OCI-LY1 (cell line): Measurements from ENCODE around the gene PRTFDC1.

Source experiments
- EZH2 ChIP-seq: fragments of 200-600 bp; sonication (generic), shearing (Covaris generic); IDR thresholded peaks from 2 replicates; pipeline ENCODE4 v1.8.0; 2017; ENCODE audit warnings: borderline replicate concordance, mixed run types, mild to moderate bottlenecking, antibody characterized with exemption, low read length, moderate library complexity, mixed read lengths
- TF ChIP-seq, protein P1 (sequence below): fragments of 200-600 bp; sonication (generic), shearing (Covaris generic); IDR thresholded peaks from 2 replicates; pipeline ENCODE4 v1.5.1; 2017; ENCODE audit warnings: mild to moderate bottlenecking, antibody characterized with exemption, low read length, moderate library complexity, mixed read lengths

- TF ChIP-seq, protein P1, sequence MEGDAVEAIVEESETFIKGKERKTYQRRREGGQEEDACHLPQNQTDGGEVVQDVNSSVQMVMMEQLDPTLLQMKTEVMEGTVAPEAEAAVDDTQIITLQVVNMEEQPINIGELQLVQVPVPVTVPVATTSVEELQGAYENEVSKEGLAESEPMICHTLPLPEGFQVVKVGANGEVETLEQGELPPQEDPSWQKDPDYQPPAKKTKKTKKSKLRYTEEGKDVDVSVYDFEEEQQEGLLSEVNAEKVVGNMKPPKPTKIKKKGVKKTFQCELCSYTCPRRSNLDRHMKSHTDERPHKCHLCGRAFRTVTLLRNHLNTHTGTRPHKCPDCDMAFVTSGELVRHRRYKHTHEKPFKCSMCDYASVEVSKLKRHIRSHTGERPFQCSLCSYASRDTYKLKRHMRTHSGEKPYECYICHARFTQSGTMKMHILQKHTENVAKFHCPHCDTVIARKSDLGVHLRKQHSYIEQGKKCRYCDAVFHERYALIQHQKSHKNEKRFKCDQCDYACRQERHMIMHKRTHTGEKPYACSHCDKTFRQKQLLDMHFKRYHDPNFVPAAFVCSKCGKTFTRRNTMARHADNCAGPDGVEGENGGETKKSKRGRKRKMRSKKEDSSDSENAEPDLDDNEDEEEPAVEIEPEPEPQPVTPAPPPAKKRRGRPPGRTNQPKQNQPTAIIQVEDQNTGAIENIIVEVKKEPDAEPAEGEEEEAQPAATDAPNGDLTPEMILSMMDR: no peak
- no peak for TF ChIP-seq EZH2
Measured at GRCh38 chr10:24826009-24826408, 126.4 kb downstream of the PRTFDC1 start.
